ENCODE measurements around the gene VKORC1.

- no peak for TF ChIP-seq CTCF (IDR thresholded peaks at IDR 0.05; ENCODE audit: insufficient read depth, low read length)
- 0 out of 2 replicates have a peak, but pooled peaks have one; percentile 17 for TF ChIP-seq POLR2AphosphoS5 (IDR thresholded peaks at IDR 0.05; ENCODE audit: low read depth)
- no peak for TF ChIP-seq GABPA (IDR thresholded peaks at IDR 0.05; ENCODE audit: low read depth)
Observed at GRCh38 chr16:31083556-31083955, 11.0 kb downstream of the VKORC1 start.

All from HL-60 (cell line).